ENCODE results near the gene KRT2. TPM values are rescaled to one million over a fixed set of nuclear protein-coding genes. Genes with fewer than 3 reads are reported as not detected.

KRT2 gene
- total RNA-seq, 2 experiments from 2014 or later: not detected

GRCh38 chr12:52691076-52691840 lies 39.2 kb upstream of the KRT2 start:
- Histone ChIP-seq H3K27ac (ENCODE audit: low read depth, low read length, poor library complexity, severe bottlenecking) (no peak overlapping the region), H4K20me1 (ENCODE audit: insufficient read depth, low read length) (no peaks in the 10 kb centered on the region), H3K4me3 (ENCODE audit: low read depth, low read length, poor library complexity, severe bottlenecking) (no peak overlapping the region), H3K4me1 (ENCODE audit: insufficient read depth, low read length, poor library complexity, severe bottlenecking) (no peaks in the 10 kb centered on the region), H3K79me2 (ENCODE audit: insufficient read depth, low read depth, low read length) (no peaks in the 10 kb centered on the region), H3K4me2 (ENCODE audit: low read length) (peak overlapping the region; percentile 43; the same call in 1 of the 2 replicates), H3K9me2 (ENCODE audit: insufficient read depth, low read length) (no peaks in the 10 kb centered on the region), H3K9me3 (ENCODE audit: low read length) (no peaks in the 10 kb centered on the region), H3K36me3 (ENCODE audit: insufficient read depth, low read length) (no peaks in the 10 kb centered on the region), H2AFZ (ENCODE audit: low read length) (no peak overlapping the region)
- POLR2A ChIA-PET: no interaction called here
- intact Hi-C loops (cut with micrococcal nuclease; ENCODE audit: unreplicated experiment): no loop called here
- peak; percentile 4 for DNase-seq (ENCODE audit: low spot score)
- CTCF ChIA-PET (ENCODE audit: unreplicated experiment): no interaction called here
- TF ChIP-seq CTCF (conservative IDR thresholded peaks at IDR 0.05; ENCODE audit: low read length): no peak
- TF ChIP-seq EZH2phosphoT487 (IDR thresholded peaks at IDR 0.05; ENCODE audit: borderline replicate concordance, low read depth, low read length): no peak
- BruUV-seq (replicated peaks): no TSS peak

GRCh38 chr12:52690351-52691075 lies 38.5 kb upstream of the KRT2 start:
- H3K9me2 ChIP-seq (ENCODE audit: insufficient read depth, low read length): no peaks in the 10 kb centered on the region
- no peak for TF ChIP-seq EZH2phosphoT487 (IDR thresholded peaks at IDR 0.05; ENCODE audit: borderline replicate concordance, low read depth, low read length)
- no peak for TF ChIP-seq CTCF (conservative IDR thresholded peaks at IDR 0.05; ENCODE audit: low read length)
- H3K4me1 ChIP-seq (ENCODE audit: insufficient read depth, low read length, poor library complexity, severe bottlenecking): no peaks in the 10 kb centered on the region
- H4K20me1 ChIP-seq (ENCODE audit: insufficient read depth, low read length): no peaks in the 10 kb centered on the region
- no peak overlapping the region for H2AFZ ChIP-seq (ENCODE audit: low read length)
- ChIA-PET POLR2A (no interaction called here), CTCF (ENCODE audit: unreplicated experiment) (no interaction called here)
- intact Hi-C loops (cut with micrococcal nuclease; ENCODE audit: unreplicated experiment): no loop called here
- H3K9me3 ChIP-seq (ENCODE audit: low read length): no peaks in the 10 kb centered on the region
- H3K4me2 ChIP-seq (ENCODE audit: low read length): peak overlapping the region; percentile 43; the same call in 1 of the 2 replicates
- BruUV-seq (replicated peaks): no TSS peak
- no peak overlapping the region for H3K27ac ChIP-seq (ENCODE audit: low read depth, low read length, poor library complexity, severe bottlenecking)
- no peaks in the 10 kb centered on the region for H3K36me3 ChIP-seq (ENCODE audit: insufficient read depth, low read length)
- no peaks in the 10 kb centered on the region for H3K79me2 ChIP-seq (ENCODE audit: insufficient read depth, low read depth, low read length)
- H3K4me3 ChIP-seq (ENCODE audit: low read depth, low read length, poor library complexity, severe bottlenecking): no peak overlapping the region
- DNase-seq (ENCODE audit: low spot score): no peak

- H2AFZ ChIP-seq (ENCODE audit: low read length): no peak overlapping the region
- H3K4me1 ChIP-seq (ENCODE audit: insufficient read depth, low read length, poor library complexity, severe bottlenecking): no peaks in the 10 kb centered on the region
- intact Hi-C loops (cut with micrococcal nuclease; ENCODE audit: unreplicated experiment): no loop called here
- no TSS peak for BruUV-seq (replicated peaks)
- no peaks in the 10 kb centered on the region for H3K36me3 ChIP-seq (ENCODE audit: insufficient read depth, low read length)
- DNase-seq (ENCODE audit: low spot score): no peak
- no peaks in the 10 kb centered on the region for H3K79me2 ChIP-seq (ENCODE audit: insufficient read depth, low read depth, low read length)
- TF ChIP-seq CTCF (conservative IDR thresholded peaks at IDR 0.05; ENCODE audit: low read length): no peak
- no peak for TF ChIP-seq EZH2phosphoT487 (IDR thresholded peaks at IDR 0.05; ENCODE audit: borderline replicate concordance, low read depth, low read length)
- no peaks in the 10 kb centered on the region for H4K20me1 ChIP-seq (ENCODE audit: insufficient read depth, low read length)
- CTCF ChIA-PET (ENCODE audit: unreplicated experiment): no interaction called here
- POLR2A ChIA-PET: no interaction called here
- no peaks in the 10 kb centered on the region for H3K9me3 ChIP-seq (ENCODE audit: low read length)
- H3K27ac ChIP-seq (ENCODE audit: low read depth, low read length, poor library complexity, severe bottlenecking): no peak overlapping the region
- H3K9me2 ChIP-seq (ENCODE audit: insufficient read depth, low read length): no peaks in the 10 kb centered on the region
- H3K4me3 ChIP-seq (ENCODE audit: low read depth, low read length, poor library complexity, severe bottlenecking): no peak overlapping the region
- no peak overlapping the region for H3K4me2 ChIP-seq (ENCODE audit: low read length)
Observed at GRCh38 chr12:52689936-52690335, 37.9 kb upstream of the KRT2 start.

Measured in OCI-LY7 (cell line).